GM04503 (cell line): ENCODE results near the gene PTPN12.
"Not testable (repeated sequence)": the region's sequence is repeated elsewhere in the genome, so short reads cannot be mapped to it uniquely, and the experiment has no call there.

ENCODE experiments used
- DNase-seq: peaks from one replicate; pipeline ENCODE4 v3.0.0-alpha.2; 2012; ENCODE audit warnings: low read depth

PTPN12 gene

DNA sequence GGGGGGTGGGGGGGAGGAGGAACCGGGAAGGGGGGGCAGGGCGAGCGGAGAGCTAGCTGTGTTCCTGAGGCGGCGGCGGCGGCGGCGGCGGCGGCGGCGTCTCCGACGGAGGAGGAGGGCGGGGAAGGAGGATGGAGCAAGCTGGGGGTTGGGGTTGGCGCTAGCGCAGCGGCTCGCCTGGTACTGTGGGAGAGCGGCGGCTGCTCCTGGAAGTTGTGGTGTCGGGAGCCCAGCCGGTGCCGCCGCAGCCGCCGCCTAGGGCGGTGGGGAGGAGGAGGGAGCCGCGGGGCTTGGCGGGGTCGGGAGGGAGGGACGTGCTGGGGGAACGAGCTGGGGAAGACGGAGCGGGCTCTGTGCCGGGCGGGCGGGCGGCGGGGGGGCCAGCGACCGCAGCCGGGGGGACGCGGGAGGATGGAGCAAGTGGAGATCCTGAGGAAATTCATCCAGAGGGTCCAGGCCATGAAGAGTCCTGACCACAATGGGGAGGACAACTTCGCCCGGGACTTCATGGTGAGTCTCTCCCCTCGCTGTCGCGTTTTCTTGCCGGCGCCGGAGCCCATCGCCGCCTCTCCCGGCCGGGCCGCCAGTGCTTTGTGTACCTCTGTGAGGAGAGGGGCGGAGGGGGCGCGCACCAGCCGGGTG, at the start of gene PTPN12:
Gene PTPN12, plus strand, starts transcription at position 160 of the 642 bp plus-strand sequence. Its CDS starts 252 bp downstream, at position 412.
- DNase-seq = no peak

DNA sequence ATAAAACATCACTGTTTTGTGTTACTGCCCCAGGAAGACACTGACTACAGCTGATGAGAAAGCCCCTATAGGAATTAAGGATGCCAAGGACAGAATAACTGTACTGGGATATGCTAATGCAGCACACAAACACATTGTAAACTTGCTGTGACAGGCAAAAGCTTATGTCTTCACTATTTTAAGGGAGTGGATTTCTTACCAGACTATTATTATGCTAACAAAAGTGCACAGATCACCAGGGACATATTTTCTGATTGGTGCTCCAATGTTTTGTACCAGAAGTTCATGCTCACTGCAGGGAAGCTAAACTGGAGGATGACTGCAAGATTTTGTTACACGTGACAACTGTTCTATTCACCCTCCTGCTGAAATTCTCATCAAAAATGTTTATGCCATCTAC, 48.1 kb upstream of the PTPN12 start:
- no peak for DNase-seq

DNA sequence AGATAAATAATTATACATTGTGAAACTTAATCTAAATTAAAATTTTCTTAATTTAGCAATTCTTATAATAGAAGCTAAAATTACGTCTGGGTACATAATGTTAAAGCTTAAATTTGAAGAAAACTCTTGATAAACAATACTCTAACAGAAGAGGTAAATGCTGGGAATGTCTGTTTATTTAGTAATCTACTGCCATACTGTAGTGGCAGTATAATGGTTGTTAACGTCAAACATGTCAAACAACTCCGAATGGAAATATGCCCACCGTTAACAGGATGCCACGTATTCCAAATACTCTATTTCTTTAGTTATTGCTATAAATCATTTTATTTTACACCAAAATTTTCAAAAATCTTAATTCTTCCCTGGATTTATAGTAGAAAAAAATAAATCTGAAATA, 40.0 kb upstream of the PTPN12 start:
- DNase-seq = no peak

- DNase-seq = no peak
These were observed 38.3 kb upstream of the PTPN12 start for GRCh38 chr7:77498659-77499379.

DNA sequence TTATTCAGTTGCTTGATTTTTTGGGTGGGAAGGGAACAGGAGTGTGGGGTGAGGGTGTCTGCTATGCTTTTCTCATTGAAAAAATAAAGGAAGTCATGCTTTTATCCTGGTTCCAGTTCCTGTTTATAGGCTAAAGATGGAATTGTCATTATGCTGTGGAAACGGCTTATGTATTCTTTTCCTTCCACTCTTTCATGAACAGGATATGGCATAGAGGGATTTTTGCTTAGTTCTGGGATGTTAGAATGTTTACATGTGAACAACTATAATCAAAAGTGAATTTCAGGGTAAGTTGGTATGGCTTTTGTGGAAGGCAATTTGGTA, 35.9 kb upstream of the PTPN12 start:
- no peak for DNase-seq

DNA sequence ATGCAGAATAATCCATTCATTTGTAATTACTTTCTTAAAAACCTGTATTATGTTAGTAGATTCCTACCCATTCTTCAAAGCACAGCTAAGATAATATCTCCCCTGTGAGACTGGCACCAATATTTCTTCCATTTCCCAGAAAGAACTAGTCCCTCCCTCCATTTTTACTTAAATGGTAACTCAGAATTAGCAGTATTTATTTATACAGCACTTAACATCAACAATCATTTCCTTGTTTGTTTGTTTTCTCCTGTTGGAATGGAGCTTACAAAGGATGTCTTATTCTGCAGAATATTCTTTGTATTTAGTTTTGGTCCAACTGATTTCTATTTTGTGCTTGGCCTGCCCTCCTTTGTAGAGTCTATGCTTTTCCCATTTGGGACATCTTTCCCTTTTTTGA, 32.1 kb upstream of the PTPN12 start:
- no peak for DNase-seq

GRCh38 chr7:77506899-77507298, 30.2 kb upstream of the PTPN12 start:
- DNase-seq = no peak

GRCh38 chr7:77513002-77513670, 24.0 kb upstream of the PTPN12 start:
- not testable (repeated sequence) for DNase-seq

DNA sequence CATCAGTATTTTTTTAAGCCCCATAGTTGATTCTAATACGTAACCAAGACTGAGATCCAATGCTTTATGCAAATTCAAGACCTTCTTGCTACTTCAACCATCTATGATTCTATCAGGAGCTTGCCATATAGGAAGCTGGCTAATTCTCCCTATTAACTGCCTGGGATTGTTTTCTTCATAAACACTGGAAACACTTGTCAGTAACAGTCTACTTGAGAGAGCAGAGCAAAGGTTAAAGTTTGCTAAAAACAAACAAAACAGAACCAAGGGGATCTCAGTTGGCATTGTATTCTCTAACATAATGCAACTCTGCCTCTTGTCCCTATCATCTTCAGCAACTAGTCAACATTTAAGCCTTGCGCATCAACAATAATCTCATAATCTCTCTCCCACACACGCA, 21.0 kb upstream of the PTPN12 start:
- DNase-seq = no peak

- DNase-seq = no peak
These were observed 16.8 kb upstream of the PTPN12 start for GRCh38 chr7:77520261-77520660.

DNA sequence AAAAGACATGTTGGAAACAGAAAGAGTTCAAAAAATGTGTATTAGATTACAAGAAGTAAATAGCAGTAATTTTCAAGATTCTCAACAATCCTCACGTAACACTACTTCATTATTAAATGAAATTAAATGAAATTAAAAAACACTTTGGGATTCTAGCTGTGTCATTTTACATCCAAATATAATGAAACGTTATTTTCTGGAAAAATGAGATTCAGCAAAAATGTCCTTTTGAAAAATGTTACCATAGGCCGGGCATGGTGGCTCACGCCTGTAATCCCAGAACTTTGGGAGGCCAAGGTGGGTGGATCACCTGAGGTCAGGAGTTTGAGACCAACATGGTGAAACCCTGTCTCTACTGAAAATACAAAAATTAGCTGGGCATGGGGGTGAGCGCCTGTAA, 15.6 kb upstream of the PTPN12 start:
- not testable (repeated sequence) for DNase-seq

- no peak for DNase-seq
These were observed 12.4 kb upstream of the PTPN12 start for GRCh38 chr7:77524731-77525130.

- DNase-seq = no peak
These were observed 11.9 kb upstream of the PTPN12 start for GRCh38 chr7:77525231-77525630.

DNA sequence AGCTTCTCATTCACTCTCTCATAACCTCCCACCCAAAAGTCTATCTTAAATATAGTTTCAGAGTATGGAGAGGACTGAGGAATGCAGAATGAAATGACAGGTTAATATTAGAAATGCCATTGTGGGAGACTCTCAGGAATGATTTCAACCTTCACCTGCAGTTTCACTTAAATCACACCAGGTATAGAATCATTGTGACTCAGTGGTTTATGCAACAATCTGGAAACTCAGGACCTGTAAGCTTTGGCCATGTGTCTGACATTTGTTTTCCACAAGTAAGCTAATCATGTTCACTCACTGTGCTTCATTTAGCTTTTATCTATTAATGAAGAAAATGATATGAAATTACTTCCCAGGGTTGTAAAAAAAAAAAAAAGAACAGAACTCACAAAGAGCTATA, 8.7 kb upstream of the PTPN12 start:
- no peak for DNase-seq

DNA sequence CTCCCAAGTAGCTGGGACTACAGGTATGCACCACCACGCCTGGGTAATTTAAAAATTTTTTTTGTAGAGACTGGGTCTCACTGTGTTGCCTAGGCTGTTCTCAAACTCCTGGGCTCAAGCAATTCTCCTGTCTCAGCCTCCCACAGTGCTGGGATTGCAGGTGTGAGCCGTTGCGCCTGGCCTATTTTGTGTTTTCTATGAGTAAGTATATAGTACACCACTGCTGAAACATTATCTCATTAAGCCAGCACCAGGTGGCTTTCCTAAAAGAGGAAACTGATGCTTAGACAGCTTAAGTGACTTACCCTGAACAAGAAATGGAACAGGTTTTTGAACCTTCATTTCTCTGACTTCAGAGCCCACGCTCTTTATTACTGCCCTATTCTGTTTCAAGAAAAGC, 7.8 kb upstream of the PTPN12 start:
- no peak for DNase-seq

DNA sequence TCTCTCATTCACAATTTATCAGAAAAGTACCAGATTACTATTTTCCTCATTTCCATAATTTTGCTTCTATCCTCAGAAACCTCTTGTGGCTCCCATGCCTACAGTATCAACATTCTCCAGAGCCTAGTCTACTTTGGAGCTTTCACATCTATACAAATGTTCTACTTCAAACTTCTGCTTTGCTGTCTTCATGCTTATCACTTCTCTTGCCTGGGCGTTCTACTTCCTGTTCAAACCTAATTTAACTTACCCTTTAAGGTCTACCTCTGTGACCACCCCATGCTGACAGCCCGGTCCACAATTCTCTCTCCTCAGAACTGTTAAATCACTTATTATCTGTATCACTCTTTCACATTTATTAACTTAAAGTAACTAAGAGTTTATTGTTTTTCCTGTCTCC, 6.1 kb upstream of the PTPN12 start:
- no peak for DNase-seq

- no peak for DNase-seq
These were observed 4.8 kb upstream of the PTPN12 start for GRCh38 chr7:77532247-77532646.

DNA sequence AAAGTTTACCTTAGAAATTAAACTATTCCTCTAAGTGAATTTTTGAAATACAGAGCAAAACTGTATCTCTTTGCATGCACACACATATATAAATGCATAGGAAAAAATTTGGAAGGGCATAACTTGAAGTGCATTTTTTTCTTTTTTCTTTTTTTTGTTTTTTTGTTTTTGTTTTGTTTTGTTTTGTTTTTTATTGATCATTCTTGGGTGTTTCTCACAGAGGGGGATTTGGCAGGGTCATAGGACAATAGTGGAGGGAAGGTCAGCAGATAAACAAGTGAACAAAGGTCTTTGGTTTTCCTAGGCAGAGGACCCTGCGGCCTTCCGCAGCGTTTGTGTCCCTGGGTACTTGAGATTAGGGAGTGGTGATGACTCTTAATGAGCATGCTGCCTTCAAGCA, 4.4 kb upstream of the PTPN12 start:
- not testable (repeated sequence) for DNase-seq

GRCh38 chr7:77534046-77534445, 3.0 kb upstream of the PTPN12 start:
- not testable (repeated sequence) for DNase-seq

- DNase-seq = no peak
These were observed 1.1 kb upstream of the PTPN12 start for GRCh38 chr7:77536017-77536412.

- DNase-seq = peak; percentile 81
These were observed 521 bp upstream of the PTPN12 start for GRCh38 chr7:77536413-77537135.

GRCh38 chr7:77537778-77538280, 734 bp downstream of the PTPN12 start:
- DNase-seq = no peak
